Right ventricle myocardium superior (tissue), 1 donor: ENCODE results near the gene MAML1. TPM values are rescaled to one million over a fixed set of nuclear protein-coding genes. Genes with fewer than 3 reads are reported as not detected.

ENCODE experiments used
- ATAC-seq: fragments of 200-7000 bp; cut with Tn5 transposase; one replicate; pipeline ENCODE4 v1.9.1; 2020; ENCODE audit warnings: mild to moderate bottlenecking; ENCODE audit not compliant: poor library complexity
- DNase-seq: peaks from one replicate; pipeline ENCODE4 v3.0.0-alpha.2; 2020
- intact Hi-C: fragments of 100-400 bp; cut with DNase I; formaldehyde crosslinking; loops from one replicate; pipeline ENCODE4 v1.11.2; 2022
- total RNA-seq: library from RNA; stranded (reverse); fragmentation: NEBNext Ultra II Directional; extraction: Animal tissue kit (Norgen Biotek cat#: 25700); gene quantifications from one replicate; pipeline ENCODE4 v1.2.1, GENCODE V29; 2021
- donor health status: DM: no; HTN: yes; CAD: no; lungs with severe emphysema.

Gene MAML1
- total RNA-seq, 1 donor from 2014 or later = 10.4 TPM

- intact Hi-C loops = loop anchor here (10.0 kb wide), 1 partner anchor 123 kb away; no protein-coding TSS in a partner anchor
- no peak for ATAC-seq
- DNase-seq = no peak
Observed at GRCh38 chr5:179798144-179798770, 65.6 kb downstream of the MAML1 start.

DNA sequence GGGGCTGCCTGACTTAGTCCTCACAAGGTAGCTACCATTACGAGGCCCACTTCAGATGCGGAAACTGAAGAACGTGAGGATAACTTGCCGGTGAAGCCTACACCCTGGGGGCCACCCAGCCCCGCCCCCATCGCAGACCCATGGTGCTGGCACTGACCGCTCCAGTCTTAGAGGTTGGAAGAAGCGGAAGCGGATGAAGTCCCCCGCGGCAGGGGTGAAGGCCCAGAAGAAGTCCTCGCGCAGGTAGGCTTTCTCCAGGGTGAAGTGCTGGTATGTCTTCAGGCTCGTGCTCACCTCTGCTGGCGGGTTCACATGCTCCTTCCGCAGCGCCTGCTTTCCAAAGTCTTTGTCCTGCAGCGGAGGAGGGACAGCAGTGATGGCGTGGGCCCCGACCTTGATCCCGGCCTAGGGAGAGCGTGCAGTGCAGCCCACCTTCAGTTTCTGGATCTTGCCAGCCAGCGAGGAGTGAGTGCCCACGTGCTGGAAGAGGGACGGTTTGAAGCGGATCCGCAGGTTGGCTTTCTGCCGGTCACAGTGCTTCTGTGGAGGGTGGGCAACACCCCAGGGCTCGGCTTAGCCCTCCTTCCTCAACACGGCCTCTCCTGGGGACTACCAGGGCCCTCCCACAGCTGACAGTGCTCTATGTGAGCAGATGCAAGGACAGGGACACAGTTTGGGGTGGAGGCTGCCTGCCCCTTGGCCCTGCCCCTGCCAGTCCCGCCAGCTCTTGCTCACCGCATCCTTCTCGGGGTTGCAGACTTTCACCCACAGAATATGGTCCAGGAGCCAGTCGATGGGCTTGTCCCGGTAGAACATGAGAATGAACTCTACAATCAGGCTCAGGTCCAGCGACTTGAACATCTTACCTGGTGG, 66.4 kb downstream of the MAML1 start:
- intact Hi-C loops = loop anchor here (10.0 kb wide), 1 partner anchor 124 kb away; no protein-coding TSS in a partner anchor
- no peak for DNase-seq
- no peak for ATAC-seq

GRCh38 chr5:179799644-179799973, 67.0 kb downstream of the MAML1 start:
- ATAC-seq (no peak), DNase-seq (no peak)
- intact Hi-C loops = loop anchor here (10.0 kb wide), 1 partner anchor 125 kb away; no protein-coding TSS in a partner anchor

GRCh38 chr5:179800071-179800695, 67.6 kb downstream of the MAML1 start:
- intact Hi-C loops = loop anchor here (10.0 kb wide), 1 partner anchor 105 kb away; the partner anchor contains the start of gene TBC1D9B
- ATAC-seq (no peak), DNase-seq (no peak)

DNA sequence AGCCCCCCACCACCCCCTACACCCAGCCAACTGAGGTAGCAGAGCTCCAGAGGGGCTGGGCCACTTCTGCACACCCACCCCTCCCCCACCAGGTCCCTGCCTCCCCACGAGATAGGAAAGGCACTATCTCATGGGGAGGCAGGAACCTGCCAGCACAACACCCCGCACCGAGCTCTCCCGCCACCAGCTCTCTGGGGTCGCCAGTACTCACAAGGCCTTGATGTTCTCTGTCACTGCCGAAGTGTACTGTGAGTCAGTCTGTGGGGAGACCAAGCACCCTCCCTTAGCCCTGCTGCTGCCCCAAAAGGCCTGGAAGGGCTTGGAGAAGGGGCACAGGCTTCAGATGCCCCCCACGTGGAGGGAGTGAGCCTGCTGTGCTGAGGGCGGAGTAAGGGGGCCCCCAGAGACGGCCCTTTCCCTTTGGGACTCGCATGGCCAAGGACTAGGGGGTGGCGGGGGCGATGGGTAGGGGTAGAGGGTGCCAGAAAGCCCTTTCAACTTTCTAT, 68.1 kb downstream of the MAML1 start:
- intact Hi-C loops = loop anchor here (10.0 kb wide), 1 partner anchor 104 kb away; the partner anchor contains the start of gene TBC1D9B
- ATAC-seq (no peak), DNase-seq (no peak)

GRCh38 chr5:179801304-179802206, 68.9 kb downstream of the MAML1 start:
- ATAC-seq = peak; percentile 34
- peak; percentile 86 for DNase-seq
- intact Hi-C loops = loop anchor here (10.0 kb wide), 1 partner anchor 103 kb away; the partner anchor contains the start of gene TBC1D9B

GRCh38 chr5:179802207-179802883, 69.7 kb downstream of the MAML1 start:
- intact Hi-C loops = loop anchor here (10.0 kb wide), 1 partner anchor 102 kb away; the partner anchor contains the start of gene TBC1D9B
- ATAC-seq = no peak

DNA sequence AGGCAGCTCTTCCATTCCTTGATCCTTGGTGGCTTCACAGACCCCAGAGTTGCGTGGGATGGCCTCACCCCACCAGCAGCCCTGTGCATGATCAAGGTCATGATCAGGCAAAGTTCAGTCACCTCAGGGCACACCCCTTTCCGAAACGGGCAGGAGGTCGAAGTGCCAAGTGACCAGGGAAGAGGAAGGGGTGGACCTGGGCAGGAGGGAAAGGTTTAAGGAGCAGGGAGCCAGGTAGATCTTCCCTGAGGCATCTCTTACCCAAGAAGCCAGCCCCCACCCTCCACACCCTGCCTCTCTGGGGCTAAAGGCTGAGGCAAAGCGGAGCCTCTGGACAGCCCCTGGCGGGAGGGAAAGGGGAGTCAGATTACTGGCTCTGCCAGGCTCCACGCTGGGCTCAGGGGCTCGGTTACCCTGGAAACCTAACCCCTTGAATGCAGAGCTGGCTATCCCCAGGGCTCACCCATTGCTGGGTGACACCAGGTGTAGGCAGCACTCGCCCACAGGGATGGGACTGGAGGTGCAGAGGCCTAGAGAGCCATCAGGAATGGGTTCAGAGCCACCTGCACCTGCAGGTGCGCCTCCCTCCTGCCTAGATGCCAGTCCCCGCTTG, 70.4 kb downstream of the MAML1 start:
- intact Hi-C loops = loop anchor here (10.0 kb wide), 1 partner anchor 102 kb away; the partner anchor contains the start of gene TBC1D9B
- DNase-seq (no peak), ATAC-seq (no peak)

More at GRCh38 chr5:179802207-179802883, 69.7 kb downstream of the MAML1 start:
- no peak for DNase-seq

DNA sequence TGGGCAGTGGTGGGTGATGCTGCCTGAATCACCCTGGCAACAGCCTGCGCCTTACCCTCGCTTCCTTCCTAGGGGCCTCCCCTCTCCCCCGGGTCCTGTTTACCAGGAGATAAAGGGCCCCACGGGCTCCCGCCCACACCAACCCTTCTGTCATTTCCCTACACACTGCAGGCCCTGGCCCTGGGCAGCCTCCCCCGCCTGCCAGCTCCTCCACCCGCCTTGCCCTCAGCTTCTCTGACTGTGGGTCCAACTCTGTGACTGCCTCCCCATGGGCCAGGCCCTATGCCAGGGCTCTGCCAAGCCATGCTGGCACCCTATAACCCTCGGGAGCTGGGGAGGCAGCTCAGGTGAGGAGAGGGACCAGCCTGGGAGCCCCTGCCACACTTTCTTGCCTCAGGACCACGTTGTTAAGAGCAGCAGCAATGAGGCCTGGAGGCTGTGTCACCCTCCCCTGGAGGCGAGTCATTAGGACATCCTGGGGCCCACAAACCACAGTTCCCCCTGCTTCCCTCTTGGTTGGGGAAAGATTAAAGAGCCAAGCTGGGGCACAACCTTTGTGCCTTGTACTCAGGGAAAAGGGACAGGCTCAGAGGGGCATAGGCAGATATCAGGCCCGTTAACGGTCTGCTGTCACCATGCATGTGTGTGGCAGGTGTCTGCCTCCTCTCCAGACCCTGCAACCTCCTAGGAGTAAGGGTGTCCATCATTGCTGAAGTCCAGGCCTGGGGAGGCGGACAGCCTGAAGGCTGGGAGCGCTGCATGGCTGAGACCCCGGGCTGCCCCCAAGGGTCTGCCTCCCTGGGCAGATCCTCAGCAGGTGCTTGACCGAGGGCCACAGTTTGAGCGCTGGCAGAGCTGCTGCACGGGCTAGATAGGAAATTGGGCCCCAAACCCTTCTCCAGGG, 71.3 kb downstream of the MAML1 start:
- DNase-seq (no peak), ATAC-seq (no peak)
- intact Hi-C loops = loop anchor here (10.0 kb wide), 1 partner anchor 101 kb away; the partner anchor contains the start of gene TBC1D9B

DNA sequence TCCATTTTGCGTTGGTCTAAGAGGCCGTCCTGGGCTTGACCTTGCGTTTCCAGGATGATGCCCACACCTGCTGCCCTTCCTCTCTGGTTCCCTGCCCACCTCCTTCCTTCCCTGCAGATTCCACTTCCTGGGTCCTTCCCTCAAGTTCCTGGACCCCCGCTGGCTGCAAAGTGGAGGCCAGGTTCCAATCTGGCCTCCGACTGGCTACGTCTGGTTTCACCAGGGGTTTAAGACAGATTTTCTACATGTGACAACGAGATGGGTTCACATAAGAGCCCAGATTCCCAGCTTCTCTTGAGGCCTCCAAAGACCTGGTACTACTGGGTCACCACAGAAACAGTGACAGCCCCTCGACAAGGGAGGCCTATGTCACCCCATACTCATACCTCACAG, 71.9 kb downstream of the MAML1 start:
- intact Hi-C loops = loop anchor here (10.0 kb wide), 1 partner anchor 100 kb away; the partner anchor contains the start of gene TBC1D9B
- DNase-seq (no peak), ATAC-seq (no peak)

DNA sequence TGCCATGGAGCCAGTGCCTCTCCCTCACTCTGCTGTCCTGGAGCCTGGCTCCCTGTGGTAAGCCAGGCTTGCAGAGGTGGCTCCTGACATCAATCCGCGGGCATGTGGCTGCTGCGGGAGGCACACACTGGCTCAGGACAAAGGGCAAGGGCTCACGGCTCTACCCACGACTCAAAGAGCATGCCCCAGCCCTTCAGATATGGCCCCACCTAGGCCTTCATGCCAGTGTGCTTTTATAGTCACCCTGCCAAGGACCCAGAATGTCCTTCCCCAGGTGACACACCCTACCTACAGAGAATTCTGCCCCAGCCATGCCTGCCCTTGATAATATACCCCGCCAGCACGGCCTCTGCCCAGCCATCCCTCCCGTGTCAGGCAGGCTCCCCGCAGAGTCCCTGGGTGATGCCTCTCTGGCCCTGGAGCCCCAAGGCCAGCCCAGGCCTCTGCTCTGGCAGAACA, 72.5 kb downstream of the MAML1 start:
- intact Hi-C loops = loop anchor here (10.0 kb wide), 1 partner anchor 100 kb away; the partner anchor contains the start of gene TBC1D9B
- ATAC-seq = peak; percentile 1
- no peak for DNase-seq

- DNase-seq = peak; percentile 69
- intact Hi-C loops = loop anchor here (10.0 kb wide), 1 partner anchor 99 kb away; the partner anchor contains the start of gene TBC1D9B
- ATAC-seq = peak; percentile 34
Observed at GRCh38 chr5:179805529-179806249, 73.1 kb downstream of the MAML1 start.

DNA sequence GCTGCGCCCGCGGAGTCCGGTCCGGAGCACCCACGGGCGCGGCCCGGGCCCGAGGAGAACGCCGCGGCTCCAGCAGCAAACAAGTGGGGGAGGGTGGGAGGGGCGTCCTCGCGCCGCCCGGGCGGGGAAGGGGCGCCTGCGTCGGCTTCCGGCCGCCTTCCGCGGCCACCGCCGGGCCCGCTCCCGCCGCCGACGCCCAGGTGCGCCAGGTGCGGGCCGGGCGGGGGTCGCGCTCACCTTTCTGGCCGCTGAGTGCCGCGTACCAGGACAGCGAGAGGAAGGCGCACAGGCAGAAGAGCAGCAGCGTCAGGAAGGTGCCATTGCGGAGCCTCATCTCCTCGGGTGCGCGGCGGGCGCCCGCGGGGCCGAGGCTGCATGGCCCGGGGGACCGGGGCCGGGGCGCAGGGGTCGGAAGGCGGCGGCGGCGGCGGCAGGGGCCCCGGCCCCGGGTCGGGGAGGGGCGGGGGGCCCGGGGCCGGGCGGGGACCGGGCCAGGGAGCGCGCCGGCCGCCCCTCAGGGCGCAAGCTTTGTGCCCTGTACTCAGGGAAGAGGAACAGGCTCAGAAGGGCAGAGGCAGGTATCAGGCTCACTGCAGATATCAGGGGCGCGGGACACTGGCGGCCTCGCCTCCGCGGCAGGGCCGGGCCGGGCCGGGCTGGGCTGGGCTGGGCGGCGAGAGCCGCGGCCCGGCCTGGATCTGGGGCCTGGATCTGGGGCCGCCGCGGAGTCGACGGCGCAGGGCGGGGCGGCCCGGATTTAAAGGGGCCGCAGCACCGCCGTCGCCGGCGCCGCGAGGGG, 73.8 kb downstream of the MAML1 start, which contains the start of gene MGAT4B:
TSS of gene MGAT4B (minus strand) at position 617 of the 799 bp plus-strand sequence. CDS start at position 334, 283 bp downstream.
- intact Hi-C loops = loop anchor here (10.0 kb wide), 1 partner anchor 98 kb away; the partner anchor contains the start of gene TBC1D9B
- peak; percentile 87 for DNase-seq
- peak; percentile 90 for ATAC-seq
